ENCODE data around the gene RER1.

The RER1 gene

DNA sequence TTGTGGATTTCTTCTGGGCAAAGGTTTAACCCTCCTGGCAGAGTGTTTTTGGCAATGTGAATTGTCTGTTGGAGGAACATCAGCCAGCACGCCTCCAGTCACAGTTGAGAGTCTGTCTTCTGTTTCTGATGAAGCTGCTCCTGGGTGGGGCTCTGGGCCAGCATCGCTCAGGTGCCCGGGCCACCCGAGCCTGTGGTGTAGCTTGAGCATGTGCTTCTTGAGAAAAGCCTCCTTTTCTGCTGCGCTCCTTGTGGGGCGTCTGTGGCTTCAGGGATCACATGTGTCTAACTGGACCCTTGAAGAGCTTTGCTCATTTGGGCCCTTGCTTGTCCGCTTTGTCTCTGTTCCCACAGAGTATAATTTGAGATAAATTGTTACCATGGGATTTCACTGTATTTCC, 7.2 kb downstream of the RER1 start:
- TF ChIP-seq POLR2A (IDR thresholded peaks at IDR 0.05; ENCODE audit: low read depth, low read length), result no peak
- FAIRE-seq, result no peak
- no peak for DNase-seq (ENCODE audit: insufficient read length, low spot score)

DNA sequence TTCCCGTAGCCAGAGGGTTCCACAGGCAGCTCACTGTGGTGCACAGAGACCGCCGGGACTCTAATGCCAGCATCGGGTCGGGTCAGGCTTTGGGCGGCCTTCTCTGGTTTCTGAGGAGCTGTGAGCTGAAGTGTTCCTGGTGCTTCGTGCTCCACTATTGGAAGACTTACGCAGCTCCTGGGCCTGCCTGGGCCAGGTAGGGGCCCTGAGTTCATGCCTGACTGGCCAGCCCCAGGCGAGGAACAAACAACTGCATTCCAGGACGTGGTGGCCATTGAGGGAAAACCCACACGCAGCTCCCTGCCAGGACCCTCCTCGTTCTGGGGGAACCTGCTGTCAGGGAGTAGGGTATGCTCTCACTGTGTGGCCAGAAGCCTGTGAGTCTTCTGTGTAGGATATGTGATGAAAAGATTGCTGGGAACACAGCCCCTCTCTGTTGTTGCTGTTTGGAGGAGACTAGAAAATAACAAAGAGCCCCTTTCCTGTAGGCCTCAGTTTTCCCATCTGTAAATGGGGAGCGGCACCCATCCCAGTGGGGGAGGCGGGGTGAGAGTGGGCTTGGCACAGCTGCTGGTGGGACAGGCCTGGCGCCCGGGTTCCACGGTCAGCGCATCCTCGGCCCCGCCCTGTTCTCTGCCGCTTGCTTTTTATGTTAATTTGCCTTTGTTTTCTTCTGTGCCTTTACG, 8.4 kb downstream of the RER1 start:
- FAIRE-seq, result no peak

DNA sequence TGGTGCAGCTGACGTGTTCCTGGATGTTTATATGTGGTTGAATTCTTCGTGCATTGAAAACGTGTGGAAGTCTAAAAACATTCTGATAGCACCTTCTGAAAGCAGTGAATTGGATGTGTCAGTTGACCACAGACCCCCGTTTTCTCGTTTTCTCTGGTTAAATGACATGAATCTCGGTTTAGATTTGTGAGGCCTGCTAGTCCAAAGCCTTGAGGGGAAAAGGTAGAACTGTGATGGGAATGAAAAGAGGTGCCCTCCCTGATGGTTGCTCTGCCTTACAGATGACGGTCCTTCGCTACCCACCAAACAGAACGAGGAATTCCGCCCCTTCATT, 8.9 kb downstream of the RER1 start:
- no peak for DNase-seq (ENCODE audit: insufficient read length, low spot score)
- TF ChIP-seq POLR2A (IDR thresholded peaks at IDR 0.05; ENCODE audit: low read depth, low read length), result no peak
- FAIRE-seq, result no peak

More for the DNA sequence above, 8.4 kb downstream of the RER1 start:
- DNase-seq (ENCODE audit: insufficient read length, low spot score), result no peak
- TF ChIP-seq POLR2A (IDR thresholded peaks at IDR 0.05; ENCODE audit: low read depth, low read length), result no peak

DNA sequence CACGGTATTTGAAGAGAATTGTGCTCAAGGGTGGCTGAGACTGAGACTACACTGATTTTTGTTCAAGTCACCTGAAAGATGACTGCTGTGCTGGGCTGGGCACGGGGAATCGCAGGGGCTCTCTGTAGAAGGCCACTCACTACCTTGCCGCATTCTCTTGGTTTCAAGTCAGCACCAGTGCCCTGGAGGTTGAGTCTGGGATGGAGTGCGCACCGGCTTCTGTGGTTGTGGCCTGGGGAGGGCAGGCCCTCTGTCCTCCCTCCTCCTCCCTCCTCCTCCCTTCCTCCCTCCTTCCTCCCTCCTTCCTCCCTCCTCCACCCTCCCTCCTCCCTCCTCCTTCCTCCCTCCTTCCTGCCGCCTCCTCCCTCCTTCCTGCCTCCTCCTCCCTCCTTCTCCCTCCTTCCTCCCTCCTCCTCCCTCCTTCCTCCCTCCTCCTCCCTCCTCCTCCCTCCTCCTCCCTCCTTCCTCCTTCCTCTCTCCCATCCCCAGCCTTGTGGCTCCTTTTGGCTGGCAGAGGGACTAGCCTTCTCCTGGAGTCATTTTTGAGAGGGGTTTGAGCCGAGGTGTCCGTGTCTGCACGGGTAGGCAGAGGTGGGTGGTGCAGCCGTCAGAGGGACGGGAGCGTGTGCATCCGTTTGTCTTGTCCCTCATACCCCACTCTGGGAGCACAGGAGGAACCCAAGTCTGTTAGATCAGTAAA, 9.5 kb downstream of the RER1 start:
- TF ChIP-seq POLR2A (IDR thresholded peaks at IDR 0.05; ENCODE audit: low read depth, low read length), result no peak
- DNase-seq (ENCODE audit: insufficient read length, low spot score) (no peak), FAIRE-seq (no peak)

DNA sequence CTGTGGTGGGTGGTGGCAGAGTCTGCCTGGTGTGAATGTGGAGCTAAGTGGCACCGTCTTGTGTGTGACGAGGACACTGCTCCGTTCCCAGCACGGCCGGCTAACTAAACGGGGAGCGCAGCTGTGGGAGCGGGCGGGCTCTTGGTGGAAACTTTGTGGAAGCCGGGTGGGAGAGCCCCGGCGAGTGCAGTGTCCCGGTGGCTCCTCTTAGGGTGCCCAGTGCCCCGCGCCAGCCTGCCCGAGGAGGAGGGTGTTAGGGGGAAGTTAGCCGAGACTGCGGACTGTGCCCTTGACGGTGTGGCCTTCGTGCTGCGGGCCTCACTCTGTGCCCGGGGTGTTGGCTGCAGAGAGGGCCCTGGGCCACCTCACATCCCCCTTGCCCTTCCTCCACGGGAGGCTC, 10.8 kb downstream of the RER1 start:
- no peak for TF ChIP-seq POLR2A (IDR thresholded peaks at IDR 0.05; ENCODE audit: low read depth, low read length)
- FAIRE-seq, result no peak
- DNase-seq (ENCODE audit: insufficient read length, low spot score), result no peak

DNA sequence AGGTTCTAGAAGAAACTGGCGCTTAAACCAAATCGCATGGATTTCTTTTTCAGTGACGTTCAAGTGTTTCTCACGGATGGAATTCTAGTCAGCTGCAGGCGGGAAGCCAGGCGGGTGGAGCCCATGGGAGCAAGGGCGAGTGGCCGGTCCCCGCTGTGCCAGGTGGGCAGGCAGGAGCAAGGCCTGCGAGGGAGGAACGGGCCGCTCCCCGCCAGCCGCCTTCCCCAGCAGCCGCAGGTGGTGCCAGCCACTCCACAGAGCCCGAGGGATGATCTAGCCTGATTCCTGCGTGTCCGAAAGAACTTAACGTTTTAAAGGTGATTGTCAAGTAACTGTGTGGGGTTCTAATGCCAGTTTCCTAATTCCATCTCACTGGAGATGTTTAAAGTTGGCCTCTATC, 11.6 kb downstream of the RER1 start:
- FAIRE-seq (no peak), DNase-seq (ENCODE audit: insufficient read length, low spot score) (no peak)
- TF ChIP-seq POLR2A (IDR thresholded peaks at IDR 0.05; ENCODE audit: low read depth, low read length), result no peak

DNA sequence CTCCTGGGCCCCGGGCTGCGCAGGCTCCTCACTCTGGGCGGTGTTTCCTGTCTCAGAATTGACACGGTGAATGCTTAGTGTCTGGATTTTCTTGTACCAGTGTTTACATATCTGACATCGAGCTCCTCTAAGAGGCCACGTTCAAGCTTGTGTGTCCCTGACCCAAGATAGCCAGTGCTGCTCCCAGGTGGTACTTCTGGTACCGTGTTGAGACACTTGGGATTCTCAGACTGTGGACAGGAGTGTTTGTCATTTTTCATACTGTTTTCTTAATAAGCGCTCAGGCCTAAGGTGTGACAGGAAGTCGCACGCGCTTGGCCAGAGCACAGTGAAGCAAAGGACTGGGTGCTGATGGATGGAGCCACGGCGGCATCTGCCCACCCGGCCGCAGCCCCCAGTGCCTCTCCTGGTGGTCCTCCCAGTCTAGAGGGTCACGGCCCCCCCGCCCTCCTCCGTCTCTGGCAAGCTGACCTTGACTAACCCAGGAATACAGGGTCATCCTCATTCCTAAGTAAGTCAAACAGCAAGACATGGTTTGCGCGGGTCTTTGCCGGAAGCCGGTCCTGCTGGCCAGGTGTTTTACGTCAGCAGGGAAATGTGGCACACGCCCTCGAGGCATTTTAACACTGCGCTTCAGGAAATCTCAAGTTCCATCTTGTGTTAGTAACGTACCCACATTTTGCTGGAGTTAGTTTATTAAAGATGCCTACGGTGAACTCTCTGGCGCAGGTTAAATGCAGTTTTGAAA, 12.7 kb downstream of the RER1 start:
- no peak for FAIRE-seq
- DNase-seq (ENCODE audit: insufficient read length, low spot score), result no peak
- TF ChIP-seq POLR2A (IDR thresholded peaks at IDR 0.05; ENCODE audit: low read depth, low read length), result no peak

DNA sequence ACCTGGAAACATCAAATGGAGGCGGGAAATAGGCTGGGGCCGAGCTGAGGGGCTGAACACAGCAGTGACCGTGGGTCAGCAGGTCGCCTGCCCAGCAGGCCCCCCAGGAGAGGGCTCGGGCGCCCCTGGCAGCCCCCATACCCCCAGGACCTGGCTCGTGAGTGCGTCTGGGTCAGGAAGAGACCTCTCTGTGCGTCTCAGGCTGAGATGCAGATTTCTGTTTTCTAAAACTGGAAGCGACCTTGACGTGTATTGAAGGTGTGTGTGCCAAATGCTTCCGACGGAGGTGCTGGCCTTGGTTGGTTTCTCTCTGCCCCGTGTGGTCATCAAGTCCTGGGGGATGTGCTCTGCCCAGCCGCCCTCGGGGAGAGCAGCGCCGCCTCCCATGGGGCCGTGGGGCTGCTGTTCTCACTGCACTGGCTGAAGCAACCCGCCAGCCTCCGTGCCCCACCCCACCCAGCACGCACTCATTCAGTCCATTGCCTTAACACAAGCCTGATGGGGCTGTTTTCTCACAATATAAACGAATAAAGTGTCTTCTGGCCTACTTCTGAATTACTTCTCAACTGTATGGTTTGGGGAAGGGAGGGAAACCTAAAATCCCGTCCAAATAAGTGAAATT, 13.4 kb downstream of the RER1 start:
- no peak for TF ChIP-seq POLR2A (IDR thresholded peaks at IDR 0.05; ENCODE audit: low read depth, low read length)
- DNase-seq (ENCODE audit: insufficient read length, low spot score) (no peak), FAIRE-seq (no peak)

DNA sequence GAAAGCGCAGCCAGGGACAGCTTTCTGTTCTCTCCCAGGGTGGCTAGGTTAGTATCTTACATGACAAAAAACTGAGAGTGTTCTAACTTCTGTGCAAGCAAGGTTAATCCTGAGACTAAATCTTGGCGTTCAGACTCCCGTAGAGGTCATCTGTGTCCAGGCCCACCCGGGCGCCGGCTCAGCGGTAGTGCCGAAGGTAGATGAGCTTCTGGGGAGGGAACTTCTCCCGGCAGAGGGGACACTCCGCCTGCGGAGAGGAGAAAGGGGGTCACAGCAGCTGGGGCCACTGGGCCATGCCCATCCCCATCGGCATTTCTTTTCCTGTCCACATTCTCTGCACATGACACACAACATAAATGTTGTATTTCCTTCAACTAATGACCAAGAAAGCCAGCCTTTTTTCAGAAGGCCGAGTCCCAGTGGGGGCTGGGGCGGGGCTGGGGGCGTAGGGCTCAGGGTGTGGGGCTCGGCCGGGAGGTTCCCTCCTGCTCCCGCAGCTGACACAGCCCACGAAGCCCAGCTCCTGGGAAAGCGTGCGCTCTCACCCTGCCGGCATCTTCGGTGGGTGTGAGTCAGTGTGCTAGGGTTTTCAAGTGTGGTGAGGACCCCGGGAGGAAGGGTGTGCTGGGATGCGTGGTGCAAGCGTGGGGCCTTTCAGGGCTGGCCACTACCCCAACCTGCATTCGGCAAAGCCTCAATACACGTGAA, 14.1 kb downstream of the RER1 start:
- DNase-seq (ENCODE audit: insufficient read length, low spot score) (no peak), FAIRE-seq (no peak)
- no peak for TF ChIP-seq POLR2A (IDR thresholded peaks at IDR 0.05; ENCODE audit: low read depth, low read length)

DNA sequence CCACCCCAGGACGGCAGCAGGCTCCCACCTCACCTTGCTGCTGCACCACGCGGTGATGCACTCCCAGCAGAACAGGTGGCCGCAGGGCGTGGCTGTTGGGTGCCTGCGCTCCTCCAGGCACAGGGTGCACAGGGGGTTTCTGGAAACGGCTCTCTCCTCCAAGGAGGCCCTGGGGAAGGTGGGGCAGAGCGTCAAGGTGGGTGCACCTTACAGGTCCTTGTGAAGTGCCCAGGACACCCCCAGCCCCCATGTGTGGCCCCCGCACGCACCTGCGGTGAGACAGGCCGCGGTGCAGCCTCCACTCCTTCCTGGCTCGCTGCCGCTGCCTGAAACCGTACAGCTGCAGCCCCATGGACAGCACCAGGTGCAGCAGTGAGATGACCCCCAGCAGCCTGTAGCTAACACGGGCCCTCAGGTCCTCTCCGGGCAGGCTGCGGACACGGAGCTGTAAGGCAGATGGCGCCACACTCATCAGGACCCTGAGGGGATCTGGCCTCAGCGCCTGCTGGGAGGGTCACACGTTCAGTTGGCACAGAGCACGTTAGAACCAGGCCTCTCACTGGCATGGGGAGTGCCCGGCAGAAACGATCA, 14.9 kb downstream of the RER1 start:
- FAIRE-seq (no peak), DNase-seq (ENCODE audit: insufficient read length, low spot score) (no peak)
- no peak for TF ChIP-seq POLR2A (IDR thresholded peaks at IDR 0.05; ENCODE audit: low read depth, low read length)

DNA sequence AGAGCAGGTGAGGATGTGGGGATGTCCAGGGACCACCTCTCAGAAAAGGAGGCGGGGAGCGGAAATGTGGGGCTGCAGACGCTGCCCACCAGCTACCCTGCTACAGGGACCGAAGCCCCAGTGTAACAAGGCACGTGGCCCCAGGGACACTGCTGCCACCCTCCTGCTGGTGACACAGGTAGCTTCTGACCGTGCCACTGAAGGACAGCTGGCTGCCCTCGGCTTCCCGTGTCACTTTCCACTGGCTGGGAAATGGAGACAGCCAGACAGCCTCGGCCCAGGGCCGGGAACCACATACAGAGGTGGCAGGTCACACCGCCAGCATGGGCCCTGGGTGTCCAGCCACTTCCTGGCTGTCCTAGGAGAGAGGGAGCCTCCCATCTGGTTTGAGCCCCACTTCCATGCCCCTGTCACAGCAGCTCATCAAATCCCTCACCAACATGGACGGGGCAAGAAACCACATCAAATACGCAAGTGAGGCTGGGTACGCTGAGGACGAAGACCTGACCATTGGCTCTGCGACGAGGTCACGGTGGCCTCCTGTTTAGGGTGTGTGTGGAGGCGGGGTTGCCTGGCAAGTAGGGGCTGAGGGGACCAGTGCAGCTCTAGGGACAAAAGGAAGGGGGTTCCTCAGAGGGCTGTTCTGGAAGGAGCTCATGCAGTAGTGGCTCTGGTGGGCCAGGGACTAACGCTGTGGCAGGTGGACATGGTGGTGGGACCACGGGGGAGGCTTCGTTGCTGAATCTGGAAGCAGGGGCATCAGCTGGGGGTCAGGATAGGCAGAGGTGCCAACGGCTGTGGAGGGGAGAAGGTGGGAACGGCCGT, 15.7 kb downstream of the RER1 start:
- FAIRE-seq, result no peak
- TF ChIP-seq POLR2A (IDR thresholded peaks at IDR 0.05; ENCODE audit: low read depth, low read length), result no peak
- no peak for DNase-seq (ENCODE audit: insufficient read length, low spot score)

DNA sequence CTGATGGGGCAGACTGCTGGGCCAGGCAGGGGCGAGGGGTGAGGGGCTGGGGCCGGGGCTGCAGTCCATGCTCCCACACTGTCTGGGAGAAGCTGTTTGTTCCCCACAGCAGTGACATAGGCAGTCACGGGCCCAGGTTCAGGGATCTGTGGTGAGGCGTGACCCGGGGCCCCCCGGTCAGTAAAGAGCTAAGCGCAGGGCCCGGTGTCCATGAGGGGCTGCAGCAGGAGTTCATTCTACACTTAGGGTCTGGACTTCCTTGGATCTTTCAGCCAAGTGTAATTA, 16.3 kb downstream of the RER1 start:
- no peak for TF ChIP-seq POLR2A (IDR thresholded peaks at IDR 0.05; ENCODE audit: low read depth, low read length)
- FAIRE-seq (no peak), DNase-seq (ENCODE audit: insufficient read length, low spot score) (no peak)

DNA sequence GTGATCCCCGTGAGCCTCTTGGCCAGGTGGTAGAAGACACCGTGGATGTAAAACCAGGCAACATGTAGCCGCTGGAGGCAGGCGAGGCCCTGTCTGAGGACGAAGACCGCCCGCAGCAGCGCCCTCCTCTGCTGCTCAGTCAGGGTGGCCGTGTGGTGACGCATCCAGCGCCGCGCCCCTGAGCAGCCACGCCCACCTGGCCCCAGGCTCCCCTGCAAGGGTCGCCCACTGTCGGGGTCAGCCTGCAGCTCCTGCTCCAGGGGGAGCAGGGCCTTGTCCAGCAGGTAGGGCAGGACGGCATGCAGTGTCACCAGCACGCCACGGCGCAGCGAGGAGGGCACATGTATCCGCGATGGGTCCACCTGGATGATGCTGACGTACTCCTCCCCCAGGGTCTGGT, 16.8 kb downstream of the RER1 start:
- no peak for DNase-seq (ENCODE audit: insufficient read length, low spot score)
- FAIRE-seq, result no peak
- TF ChIP-seq POLR2A (IDR thresholded peaks at IDR 0.05; ENCODE audit: low read depth, low read length), result no peak

Measured in H54 (cell line).